ENCODE data around the gene KCNA3.

DNA sequence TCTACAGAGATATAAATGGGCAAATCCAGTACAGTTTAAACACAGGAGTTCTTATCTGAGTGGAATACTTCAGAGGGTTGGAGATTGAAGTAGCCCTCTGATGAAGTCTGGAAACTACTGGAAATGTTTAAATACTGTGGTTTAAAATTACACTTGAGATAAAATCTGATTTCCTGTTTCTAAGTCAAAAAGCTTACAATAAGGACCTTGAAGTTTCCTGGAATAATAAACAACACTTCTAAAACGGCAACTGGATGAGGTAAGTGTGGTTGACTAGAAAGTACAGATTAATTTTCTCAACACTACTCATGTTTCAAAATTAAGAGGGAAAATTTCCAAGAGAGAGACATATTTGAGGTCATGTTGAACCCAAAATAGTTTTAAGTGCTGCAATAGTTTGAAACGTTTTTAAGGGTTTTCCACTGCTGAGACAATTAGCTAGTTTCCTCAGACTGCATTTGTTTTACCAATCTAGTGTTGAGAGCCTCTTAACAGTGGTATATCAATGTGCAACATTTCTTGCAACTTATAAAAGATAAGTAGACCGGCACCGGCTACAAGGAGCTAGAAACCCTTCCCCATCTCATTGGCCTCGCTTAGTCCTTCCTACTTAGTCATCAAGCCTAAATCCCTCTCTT lies 27.4 kb downstream of the KCNA3 start:
- TF ChIP-seq POLR2A (IDR thresholded peaks at IDR 0.05; ENCODE audit: low read length) (no peak), GATA1 (IDR thresholded peaks at IDR 0.05; ENCODE audit: low read depth, low read length) (no peak)
